HG03378 (cell line): ENCODE results near the gene ZPBP.
"Not testable (repeated sequence)": the region's sequence is repeated elsewhere in the genome, so short reads cannot be mapped to it uniquely, and the experiment has no call there.

ENCODE experiments used
- ATAC-seq: cut with Tn5 transposase; IDR thresholded peaks from one replicate; pipeline ENCODE4 v1.9.1; 2021; ENCODE audit warnings: mild to moderate bottlenecking, moderate library complexity; ENCODE audit not compliant: unreplicated experiment

ZPBP gene

GRCh38 chr7:50047716-50048115 lies 45.3 kb downstream of the ZPBP start:
- ATAC-seq, result no peak

- ATAC-seq, result not testable (repeated sequence)
Observed at GRCh38 chr7:50041165-50041564, 51.9 kb downstream of the ZPBP start.

GRCh38 chr7:50037086-50037485 lies 56.0 kb downstream of the ZPBP start:
- no peak for ATAC-seq

GRCh38 chr7:50022991-50023390 lies 70.1 kb downstream of the ZPBP start:
- no peak for ATAC-seq

GRCh38 chr7:50022451-50022850 lies 70.6 kb downstream of the ZPBP start:
- no peak for ATAC-seq

- ATAC-seq, result no peak
Observed at GRCh38 chr7:49995681-49996080, 97.4 kb downstream of the ZPBP start.

- ATAC-seq, result no peak
Observed at GRCh38 chr7:49986191-49986590, 106.9 kb downstream of the ZPBP start.

GRCh38 chr7:49980465-49980864 lies 112.6 kb downstream of the ZPBP start:
- ATAC-seq, result no peak

GRCh38 chr7:49976238-49976637 lies 116.8 kb downstream of the ZPBP start:
- no peak for ATAC-seq

GRCh38 chr7:49974035-49974434 lies 119.0 kb downstream of the ZPBP start:
- ATAC-seq, result no peak

GRCh38 chr7:49937608-49938007 lies 155.4 kb downstream of the ZPBP start:
- no peak for ATAC-seq

GRCh38 chr7:49931627-49932026 lies 161.4 kb downstream of the ZPBP start:
- ATAC-seq, result no peak

GRCh38 chr7:49928787-49929186 lies 164.3 kb downstream of the ZPBP start:
- no peak for ATAC-seq

- ATAC-seq, result no peak
Observed at GRCh38 chr7:49927631-49928030, 165.4 kb downstream of the ZPBP start.

GRCh38 chr7:49926720-49927119 lies 166.3 kb downstream of the ZPBP start:
- no peak for ATAC-seq

- no peak for ATAC-seq
Observed at GRCh38 chr7:49911909-49912308, 181.1 kb downstream of the ZPBP start.

GRCh38 chr7:49894543-49894942 lies 198.5 kb downstream of the ZPBP start:
- no peak for ATAC-seq

- ATAC-seq, result no peak
Observed at GRCh38 chr7:49893131-49893530, 199.9 kb downstream of the ZPBP start.

GRCh38 chr7:49892481-49892880 lies 200.6 kb downstream of the ZPBP start:
- no peak for ATAC-seq
